ENCODE results near the gene TMPRSS4. TPM values are rescaled to one million over a fixed set of nuclear protein-coding genes. Genes with fewer than 3 reads are reported as not detected.

TMPRSS4 gene
- total RNA-seq, 4 donors from 2014 or later: 41.3 to 274 (median 159) TPM

DNA sequence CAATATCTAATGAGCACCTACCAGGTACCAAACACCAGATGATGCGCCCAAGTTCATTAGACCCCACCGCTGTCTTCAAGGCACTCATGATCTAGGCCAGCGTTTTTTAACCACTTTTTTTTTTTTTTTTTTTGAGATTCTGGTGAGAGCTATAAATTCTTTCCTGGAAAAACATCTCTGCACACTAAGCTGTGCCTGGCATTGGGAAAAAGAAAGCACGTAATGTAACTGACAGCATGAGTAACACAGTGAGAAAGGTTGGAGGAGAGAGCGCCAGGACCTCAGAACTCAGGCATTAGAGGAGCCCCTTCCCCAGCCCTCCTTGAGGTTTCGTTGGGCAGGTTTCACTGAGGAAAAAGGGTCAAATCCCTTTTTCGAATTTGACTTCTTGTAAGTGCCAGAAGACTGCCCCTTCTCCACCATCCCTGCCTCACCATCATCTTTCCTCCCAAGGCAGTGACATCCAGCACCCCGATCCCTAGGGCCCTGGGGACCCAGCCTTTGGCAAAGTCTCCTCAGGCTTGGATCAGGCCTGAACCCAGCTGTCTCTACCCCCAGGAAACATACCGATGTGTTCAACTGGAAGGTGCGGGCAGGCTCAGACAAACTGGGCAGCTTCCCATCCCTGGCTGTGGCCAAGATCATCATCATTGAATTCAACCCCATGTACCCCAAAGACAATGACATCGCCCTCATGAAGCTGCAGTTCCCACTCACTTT, 36.0 kb downstream of the TMPRSS4 start:
- H3K4me3 ChIP-seq: no peak overlapping the region
- no peak for DNase-seq
- H3K27me3 ChIP-seq: no peaks in the 10 kb centered on the region
- H3K36me3 ChIP-seq: peaks cover 0 to 32% (median 0%) of the 10 kb centered on the region in 3 donors
- TF ChIP-seq CTCF (IDR thresholded peaks at IDR 0.05): no peak
- TF ChIP-seq POLR2A (IDR thresholded peaks at IDR 0.05): no peak
- H3K27ac ChIP-seq: no peak overlapping the region
- H3K9me3 ChIP-seq: no peaks in the 10 kb centered on the region
- H3K4me1 ChIP-seq: no peaks in the 10 kb centered on the region

GRCh38 chr11:118114266-118114665, 37.4 kb downstream of the TMPRSS4 start:
- no peaks in the 10 kb centered on the region for H3K27me3 ChIP-seq
- no peak for DNase-seq
- peaks cover 0 to 29% (median 0%) of the 10 kb centered on the region in 3 donors for H3K36me3 ChIP-seq

DNA sequence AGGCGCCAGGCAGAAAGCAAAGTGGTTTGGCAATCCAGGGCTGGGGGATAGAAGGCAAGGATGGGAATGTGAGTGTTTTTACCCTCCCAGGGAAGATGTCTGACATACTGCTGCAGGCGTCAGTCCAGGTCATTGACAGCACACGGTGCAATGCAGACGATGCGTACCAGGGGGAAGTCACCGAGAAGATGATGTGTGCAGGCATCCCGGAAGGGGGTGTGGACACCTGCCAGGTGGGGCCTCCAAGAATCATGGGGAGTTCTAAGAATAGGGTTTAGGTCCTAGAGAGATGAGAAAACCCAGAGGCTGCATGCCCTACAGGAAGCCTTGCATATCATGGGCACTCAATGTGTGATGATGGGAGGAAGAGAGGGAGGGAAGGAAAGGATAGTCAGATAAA, 38.2 kb downstream of the TMPRSS4 start:
- DNase-seq: no peak
- peaks cover 0 to 29% (median 0%) of the 10 kb centered on the region in 3 donors for H3K36me3 ChIP-seq
- no peaks in the 10 kb centered on the region for H3K9me3 ChIP-seq
- TF ChIP-seq CTCF (IDR thresholded peaks at IDR 0.05) (no peak), POLR2A (IDR thresholded peaks at IDR 0.05) (no peak)
- no peaks in the 10 kb centered on the region for H3K27me3 ChIP-seq
- no peaks in the 10 kb centered on the region for H3K4me1 ChIP-seq
- H3K4me3 ChIP-seq: no peak overlapping the region
- H3K27ac ChIP-seq: no peak overlapping the region

More at GRCh38 chr11:118114266-118114665, 37.4 kb downstream of the TMPRSS4 start:
- Histone ChIP-seq H3K9me3 (no peaks in the 10 kb centered on the region), H3K27ac (no peak overlapping the region), H3K4me3 (no peak overlapping the region), H3K4me1 (no peaks in the 10 kb centered on the region)
- no peak for TF ChIP-seq POLR2A (IDR thresholded peaks at IDR 0.05)
- TF ChIP-seq CTCF (IDR thresholded peaks at IDR 0.05): no peak

DNA sequence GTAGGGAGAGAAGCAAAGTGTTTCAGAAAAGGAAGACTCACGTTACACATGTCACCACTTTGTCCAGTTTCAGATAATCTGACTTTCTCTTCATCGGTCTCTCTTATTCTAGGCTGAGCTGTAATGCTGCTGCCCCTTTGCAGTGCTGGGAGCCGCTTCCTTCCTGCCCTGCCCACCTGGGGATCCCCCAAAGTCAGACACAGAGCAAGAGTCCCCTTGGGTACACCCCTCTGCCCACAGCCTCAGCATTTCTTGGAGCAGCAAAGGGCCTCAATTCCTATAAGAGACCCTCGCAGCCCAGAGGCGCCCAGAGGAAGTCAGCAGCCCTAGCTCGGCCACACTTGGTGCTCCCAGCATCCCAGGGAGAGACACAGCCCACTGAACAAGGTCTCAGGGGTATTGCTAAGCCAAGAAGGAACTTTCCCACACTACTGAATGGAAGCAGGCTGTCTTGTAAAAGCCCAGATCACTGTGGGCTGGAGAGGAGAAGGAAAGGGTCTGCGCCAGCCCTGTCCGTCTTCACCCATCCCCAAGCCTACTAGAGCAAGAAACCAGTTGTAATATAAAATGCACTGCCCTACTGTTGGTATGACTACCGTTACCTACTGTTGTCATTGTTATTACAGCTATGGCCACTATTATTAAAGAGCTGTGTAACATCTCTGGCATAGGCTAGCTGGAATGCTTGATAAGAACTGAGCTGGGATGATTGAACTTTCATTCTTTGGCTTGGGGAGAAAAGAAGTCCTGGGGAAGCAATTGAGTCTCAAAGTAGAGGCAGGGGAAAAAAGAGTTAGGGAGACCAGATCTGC, 41.1 kb downstream of the TMPRSS4 start:
- peaks cover 0 to 29% (median 0%) of the 10 kb centered on the region in 3 donors for H3K36me3 ChIP-seq
- H3K27me3 ChIP-seq: no peaks in the 10 kb centered on the region
- H3K27ac ChIP-seq: no peak overlapping the region
- DNase-seq: no peak
- no peaks in the 10 kb centered on the region for H3K4me1 ChIP-seq
- H3K9me3 ChIP-seq: no peaks in the 10 kb centered on the region
- no peak overlapping the region for H3K4me3 ChIP-seq
- TF ChIP-seq POLR2A (IDR thresholded peaks at IDR 0.05) (no peak), CTCF (IDR thresholded peaks at IDR 0.05) (no peak)

- Histone ChIP-seq H3K4me1 (no peaks in the 10 kb centered on the region), H3K4me3 (no peak overlapping the region)
Observed at GRCh38 chr11:118120793-118121192, 43.9 kb downstream of the TMPRSS4 start.

More at GRCh38 chr11:118120793-118121192, 43.9 kb downstream of the TMPRSS4 start:
- peaks cover 0 to 18% (median 0%) of the 10 kb centered on the region in 3 donors for H3K36me3 ChIP-seq
- no peaks in the 10 kb centered on the region for H3K27me3 ChIP-seq
- no peak for DNase-seq
- no peak overlapping the region for H3K27ac ChIP-seq
- no peaks in the 10 kb centered on the region for H3K9me3 ChIP-seq
- no peak for TF ChIP-seq CTCF (IDR thresholded peaks at IDR 0.05)
- no peak for TF ChIP-seq POLR2A (IDR thresholded peaks at IDR 0.05)
